T-helper 22 cell (primary cell): ENCODE measurements around the gene APBA3.

Source experiments
- DNase-seq: peaks from one replicate; pipeline ENCODE4 v3.0.0-alpha.2; 2020; ENCODE audit warnings: low read depth

Gene APBA3

GRCh38 chr19:3745363-3746045 is 16.0 kb downstream of the APBA3 start:
- no peak for DNase-seq

DNA sequence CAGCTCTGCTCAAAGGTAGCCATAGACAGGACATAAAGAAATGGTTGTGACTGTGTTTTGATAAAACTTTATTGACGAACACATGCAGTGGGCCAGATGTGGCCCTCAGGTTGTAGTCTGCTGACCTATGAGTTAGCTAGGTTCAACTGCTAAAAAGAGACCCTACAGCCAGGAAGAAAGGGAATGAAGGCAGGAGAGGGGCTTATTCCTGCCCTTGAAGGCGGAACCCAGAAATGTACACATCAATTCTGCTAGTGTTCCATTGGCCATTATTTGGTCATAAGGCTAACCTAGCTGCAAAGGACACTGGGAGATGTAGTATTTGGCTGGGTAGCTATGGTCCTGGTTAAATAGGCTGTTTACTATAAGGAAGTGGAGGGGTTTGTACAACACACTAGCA is 18.0 kb downstream of the APBA3 start:
- no peak for DNase-seq

DNA sequence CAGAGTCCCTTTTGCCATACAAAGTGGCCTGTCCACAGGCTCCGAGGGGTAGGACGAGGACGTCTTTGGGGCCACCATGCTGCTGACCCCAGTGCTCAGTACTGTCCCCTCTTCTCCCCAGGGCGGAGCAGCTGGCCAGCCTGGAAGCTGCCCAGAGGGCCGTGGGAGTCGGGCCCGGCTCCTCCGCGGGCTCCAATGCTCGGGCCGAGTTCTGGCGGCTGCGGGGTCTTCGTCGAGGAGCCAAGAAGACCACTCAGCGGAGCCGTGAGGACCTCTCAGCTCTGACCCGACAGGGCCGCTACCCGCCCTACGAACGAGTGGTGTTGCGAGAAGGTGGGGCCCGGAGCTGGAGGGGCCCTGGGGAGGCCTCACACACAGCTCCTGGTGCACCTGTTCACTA is 21.1 kb downstream of the APBA3 start:
- DNase-seq = no peak

DNA sequence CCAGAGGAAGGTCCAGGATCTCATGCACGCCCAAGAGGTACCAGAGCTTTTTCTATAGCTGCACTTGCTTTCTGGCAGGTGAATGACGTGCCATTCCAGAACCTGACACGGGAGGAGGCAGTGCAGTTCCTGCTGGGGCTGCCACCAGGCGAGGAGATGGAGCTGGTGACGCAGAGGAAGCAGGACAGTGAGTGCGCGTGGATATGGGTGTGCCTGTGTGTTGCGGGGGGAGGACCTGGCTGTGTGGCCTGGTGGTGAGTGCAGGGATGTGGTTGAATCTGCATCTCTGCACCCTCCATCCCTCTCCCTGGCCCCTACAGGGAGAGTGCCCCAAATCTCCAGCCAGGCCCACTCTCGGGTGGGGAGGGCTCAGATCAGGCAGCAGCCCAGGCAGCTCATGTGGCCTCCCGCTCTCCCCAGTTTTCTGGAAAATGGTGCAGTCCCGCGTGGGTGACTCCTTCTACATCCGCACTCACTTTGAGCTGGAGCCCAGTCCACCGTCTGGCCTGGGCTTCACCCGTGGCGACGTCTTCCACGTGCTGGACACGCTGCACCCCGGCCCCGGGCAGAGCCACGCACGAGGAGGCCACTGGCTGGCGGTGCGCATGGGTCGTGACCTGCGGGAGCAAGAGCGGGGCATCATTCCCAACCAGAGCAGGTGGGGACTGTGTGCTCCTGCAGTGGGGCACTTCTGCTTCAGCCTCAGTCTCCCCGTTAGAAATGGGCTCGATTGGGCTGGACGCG is 22.8 kb downstream of the APBA3 start:
- no peak for DNase-seq

DNA sequence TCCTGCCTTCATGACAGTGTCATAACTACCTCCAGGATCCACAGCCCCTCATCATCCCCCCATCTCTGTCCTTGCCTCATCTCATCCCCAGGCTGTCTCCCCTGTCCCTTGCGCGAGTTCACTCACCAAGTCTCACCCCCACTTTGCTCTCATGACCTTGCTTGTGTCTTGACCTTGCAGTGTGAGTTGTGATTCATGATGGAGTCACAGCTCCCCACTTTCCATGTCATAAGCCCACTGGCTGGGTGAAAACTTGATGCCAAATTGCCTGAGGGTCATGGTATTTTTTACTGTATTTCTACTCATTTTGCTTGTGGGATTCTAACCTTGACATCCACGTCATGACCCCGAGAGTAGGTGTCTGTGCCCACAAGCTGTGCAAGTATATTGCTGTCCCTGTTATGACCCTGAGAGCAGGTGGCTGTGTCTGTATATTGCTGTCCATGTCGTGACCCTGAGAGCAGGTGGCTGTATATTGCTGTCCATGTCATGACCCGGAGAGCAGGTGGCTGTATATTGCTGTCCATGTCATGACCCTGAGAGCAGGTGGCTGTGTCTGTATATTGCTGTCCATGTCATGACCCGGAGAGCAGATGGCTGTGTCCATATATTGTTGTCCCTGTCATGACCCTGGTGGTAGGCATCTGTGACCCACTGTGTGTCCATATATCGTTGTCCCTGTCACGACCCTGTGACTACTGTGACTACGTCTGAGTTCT is 23.8 kb downstream of the APBA3 start:
- no peak for DNase-seq

- DNase-seq = no peak
Observed at GRCh38 chr19:3736106-3736724, 25.3 kb downstream of the APBA3 start.

GRCh38 chr19:3734310-3734600 is 27.2 kb downstream of the APBA3 start:
- DNase-seq = no peak

GRCh38 chr19:3733549-3734309 is 27.8 kb downstream of the APBA3 start:
- DNase-seq = no peak

DNA sequence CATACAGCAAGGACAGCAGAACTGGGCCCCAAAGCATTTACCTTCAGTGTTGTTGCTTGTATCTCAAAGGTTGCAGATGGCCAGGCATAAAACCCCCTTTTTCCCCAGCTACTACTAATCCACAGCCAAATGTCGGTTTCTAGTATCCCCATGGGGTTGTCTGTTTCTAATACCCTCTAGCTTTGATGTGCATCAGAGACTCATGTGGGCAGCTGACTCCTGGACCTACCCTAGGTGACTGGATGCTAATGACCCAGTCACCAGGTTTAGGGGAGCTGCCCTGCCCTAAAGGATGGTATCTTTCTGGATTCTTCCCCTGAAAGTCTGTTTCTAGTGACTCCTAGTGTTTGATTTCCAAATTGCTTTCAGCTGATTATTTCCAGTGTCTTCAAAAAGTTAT is 29.4 kb downstream of the APBA3 start:
- no peak for DNase-seq

GRCh38 chr19:3730457-3730958 is 31.0 kb downstream of the APBA3 start:
- no peak for DNase-seq

DNA sequence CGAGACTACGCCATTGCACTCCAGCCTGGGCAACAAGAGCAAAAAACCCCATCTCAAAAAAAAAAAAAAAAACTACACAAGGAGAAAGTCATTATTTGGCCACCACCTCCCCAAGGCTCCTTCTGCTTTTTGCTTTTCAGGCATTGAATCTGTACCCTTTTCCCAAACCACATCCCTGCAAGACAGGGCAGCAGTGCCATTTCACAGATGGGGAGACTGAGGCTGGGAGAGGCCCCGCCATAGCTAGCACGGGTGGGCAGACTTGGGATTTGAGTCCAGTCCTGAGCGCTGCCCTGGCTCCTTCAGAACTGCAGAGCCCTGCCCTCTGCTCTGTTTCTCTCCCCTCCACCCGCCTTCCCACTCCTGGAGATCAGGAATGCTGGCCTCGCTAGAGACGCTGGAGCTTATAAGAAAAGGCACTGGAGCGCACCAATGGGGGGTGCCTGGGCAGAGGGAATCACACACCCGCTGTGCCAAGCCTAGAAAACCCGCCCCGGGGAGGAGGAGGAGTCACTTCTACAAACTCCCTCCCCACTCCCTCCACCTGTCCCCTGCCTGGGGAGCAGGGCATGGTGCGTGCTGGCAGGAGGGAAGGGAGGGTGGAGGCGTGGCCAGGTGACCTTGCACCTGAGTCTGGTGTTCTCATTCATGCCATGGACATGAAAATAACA is 35.7 kb downstream of the APBA3 start:
- DNase-seq = no peak

DNA sequence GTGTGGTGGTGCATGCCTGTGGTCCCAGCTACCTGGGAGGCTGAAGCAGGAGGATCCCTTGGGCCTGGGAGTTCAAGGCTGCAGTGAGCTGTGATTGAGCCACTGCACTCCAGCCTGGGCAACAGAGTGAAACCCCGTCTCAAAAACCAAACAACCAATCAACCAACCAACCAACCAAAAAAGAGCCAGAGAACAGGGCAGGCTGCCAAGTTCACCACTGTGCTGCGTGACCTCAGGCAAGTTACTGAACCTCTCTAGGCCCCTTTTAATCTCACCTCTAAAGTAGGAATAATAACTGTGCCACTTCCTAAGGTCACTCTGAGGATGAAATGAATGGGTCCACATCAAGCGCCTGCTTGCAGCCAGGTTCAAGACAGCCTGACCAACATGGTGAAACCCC is 36.4 kb downstream of the APBA3 start:
- no peak for DNase-seq

DNA sequence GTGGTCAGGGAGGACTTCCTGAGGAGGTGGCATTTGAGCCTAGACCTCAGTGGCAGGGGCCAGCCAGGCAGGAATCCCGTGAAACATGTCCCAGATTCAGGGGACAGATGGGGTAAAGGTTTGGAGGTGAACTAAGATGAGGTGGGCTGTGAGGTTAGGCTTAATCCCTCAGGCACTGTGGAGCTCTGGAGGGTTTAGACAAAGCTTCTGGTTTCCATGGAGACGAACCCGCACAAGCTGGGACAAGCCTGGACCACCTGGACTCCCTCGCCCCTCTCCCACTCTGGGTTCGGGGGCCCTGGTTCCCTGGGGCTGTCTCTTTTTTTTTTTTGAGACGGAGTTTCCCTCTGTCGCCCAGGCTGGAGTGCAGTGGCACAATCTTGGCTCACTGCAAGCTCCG is 37.6 kb downstream of the APBA3 start:
- DNase-seq = no peak

GRCh38 chr19:3723110-3723488 is 38.4 kb downstream of the APBA3 start:
- DNase-seq = no peak

GRCh38 chr19:3722443-3723109 is 38.9 kb downstream of the APBA3 start:
- DNase-seq = no peak

DNA sequence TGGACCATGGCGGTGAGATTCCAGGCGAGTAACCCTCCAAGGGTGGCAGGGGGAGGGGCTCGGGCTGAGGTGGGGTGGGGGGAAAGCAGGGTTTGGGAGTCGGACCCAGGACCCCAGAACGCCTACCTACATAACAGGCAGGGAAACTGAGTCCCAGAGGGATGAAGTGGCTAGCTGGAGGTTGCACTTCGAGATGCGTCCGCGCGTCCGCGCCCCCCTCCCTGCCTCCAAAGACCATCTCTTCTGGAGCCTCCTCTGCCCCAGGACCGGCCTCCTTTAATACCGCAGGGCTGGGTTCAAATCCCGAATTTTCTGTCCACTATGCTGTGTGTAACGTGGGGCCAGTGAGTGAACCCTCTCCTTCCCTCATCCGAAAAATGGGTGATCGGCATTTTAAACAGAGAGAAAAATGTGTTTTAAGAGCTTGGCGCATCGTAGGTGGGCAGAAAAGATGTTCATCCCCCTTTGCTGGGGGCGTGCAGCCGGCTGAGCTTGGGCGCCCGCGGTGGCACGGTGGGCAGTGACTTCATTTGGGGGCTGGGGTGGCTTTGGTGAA is 39.5 kb downstream of the APBA3 start:
- no peak for DNase-seq

DNA sequence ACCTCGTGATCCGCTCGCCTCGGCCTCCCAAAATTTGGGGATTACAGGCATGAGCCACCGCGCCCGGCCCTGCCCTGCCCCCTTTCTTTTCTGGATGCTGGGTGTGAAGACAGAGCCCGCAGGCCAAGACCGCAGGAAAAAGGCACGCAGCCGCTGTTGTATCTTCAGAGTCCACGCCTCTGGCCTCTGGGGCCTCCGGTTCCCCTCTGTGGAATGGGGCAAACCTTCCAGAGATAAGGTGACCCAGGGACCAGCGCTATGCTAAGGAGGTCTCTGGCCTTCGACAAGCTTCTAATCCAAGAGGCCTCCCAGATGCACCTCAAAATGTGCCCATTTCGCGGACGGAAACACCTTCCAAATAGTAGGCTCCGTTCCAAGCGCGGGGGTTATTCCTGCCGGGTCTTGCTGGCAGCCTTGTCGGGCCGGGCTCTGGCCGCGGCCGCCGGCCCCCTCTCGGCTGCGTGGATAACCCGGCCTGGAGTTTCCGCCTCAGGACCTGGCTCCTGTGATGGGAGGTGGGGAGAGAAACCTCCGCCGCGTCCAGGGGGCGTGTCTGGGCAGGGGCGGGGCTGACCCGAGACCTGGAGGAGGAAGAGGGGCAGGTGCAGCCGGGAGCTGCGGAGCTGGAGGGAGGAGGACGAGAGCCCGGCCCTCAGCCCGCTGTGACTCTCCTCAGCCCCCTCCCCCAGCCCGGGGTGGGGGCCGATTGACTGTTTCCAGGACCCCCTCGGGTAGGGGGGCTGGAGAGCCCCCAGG is 40.2 kb downstream of the APBA3 start:
- peak; percentile 79 for DNase-seq

- DNase-seq = no peak
Observed at GRCh38 chr19:3720349-3720917, 41.1 kb downstream of the APBA3 start.

- DNase-seq = no peak
Observed at GRCh38 chr19:3719868-3720267, 41.6 kb downstream of the APBA3 start.
